SIG-M5 treated with dmso at 0.1 percent for 504 hours (cell line): ENCODE data around the gene RLBP1.
A peak's percentile ranks its signal among the peaks of the same experiment; 100 is the strongest.
"Not testable (repeated sequence)": the region's sequence is repeated elsewhere in the genome, so short reads cannot be mapped to it uniquely, and the experiment has no call there.

Experiments used
- DNase-seq: peaks from one replicate; lab custom pipeline; 2025; ENCODE audit not compliant: unreplicated experiment; lab: John Stamatoyannopoulos, UW

RLBP1 gene

DNA sequence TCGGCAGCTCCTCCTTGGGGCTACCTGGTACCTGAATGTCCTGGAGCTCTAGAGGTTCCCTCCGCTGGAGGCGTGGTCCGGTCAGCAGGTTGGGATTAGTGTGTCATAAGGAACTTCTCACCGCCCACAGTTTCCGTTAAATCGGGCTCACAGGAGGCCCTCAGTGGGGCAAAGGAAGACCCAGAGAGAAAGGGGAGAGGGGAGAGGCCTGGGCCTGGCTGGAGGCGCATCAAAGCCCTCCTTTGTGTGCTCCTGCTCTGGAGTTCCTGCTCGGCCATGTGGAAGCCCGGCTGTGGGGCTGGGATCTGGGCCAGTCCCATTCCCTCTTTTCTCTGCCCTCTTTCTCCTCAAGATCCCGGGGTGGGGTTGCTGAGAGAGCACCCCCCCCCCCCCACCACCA, at the start of gene RLBP1:
TSS of gene RLBP1 (minus strand) at position 37 of the 400 bp plus-strand sequence. CDS start 2,604 bp downstream, outside the sequence.
- no peak for DNase-seq

- not testable (repeated sequence) for DNase-seq
Observed at GRCh38 chr15:89250142-89250541, 28.8 kb upstream of the RLBP1 start.

GRCh38 chr15:89248584-89248983, 27.2 kb upstream of the RLBP1 start:
- no peak for DNase-seq

GRCh38 chr15:89247446-89247845, 26.1 kb upstream of the RLBP1 start:
- DNase-seq, result no peak

DNA sequence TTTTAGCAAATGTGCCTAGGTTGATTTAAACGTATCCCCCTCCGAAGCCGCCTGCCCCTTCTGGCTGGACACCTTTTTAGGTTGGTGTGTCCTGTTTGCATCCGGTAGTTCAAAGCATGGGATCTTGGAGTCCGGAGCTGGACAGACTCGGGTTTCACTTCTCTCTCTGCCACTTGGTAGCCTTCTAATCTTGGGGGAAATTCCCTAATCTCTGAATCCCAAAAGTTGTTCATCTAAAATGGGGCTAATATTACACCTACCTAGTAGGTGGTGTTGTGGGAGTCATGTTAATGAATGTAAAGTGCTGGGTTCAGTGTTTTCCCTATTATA, 23.2 kb upstream of the RLBP1 start:
- DNase-seq, result no peak

DNA sequence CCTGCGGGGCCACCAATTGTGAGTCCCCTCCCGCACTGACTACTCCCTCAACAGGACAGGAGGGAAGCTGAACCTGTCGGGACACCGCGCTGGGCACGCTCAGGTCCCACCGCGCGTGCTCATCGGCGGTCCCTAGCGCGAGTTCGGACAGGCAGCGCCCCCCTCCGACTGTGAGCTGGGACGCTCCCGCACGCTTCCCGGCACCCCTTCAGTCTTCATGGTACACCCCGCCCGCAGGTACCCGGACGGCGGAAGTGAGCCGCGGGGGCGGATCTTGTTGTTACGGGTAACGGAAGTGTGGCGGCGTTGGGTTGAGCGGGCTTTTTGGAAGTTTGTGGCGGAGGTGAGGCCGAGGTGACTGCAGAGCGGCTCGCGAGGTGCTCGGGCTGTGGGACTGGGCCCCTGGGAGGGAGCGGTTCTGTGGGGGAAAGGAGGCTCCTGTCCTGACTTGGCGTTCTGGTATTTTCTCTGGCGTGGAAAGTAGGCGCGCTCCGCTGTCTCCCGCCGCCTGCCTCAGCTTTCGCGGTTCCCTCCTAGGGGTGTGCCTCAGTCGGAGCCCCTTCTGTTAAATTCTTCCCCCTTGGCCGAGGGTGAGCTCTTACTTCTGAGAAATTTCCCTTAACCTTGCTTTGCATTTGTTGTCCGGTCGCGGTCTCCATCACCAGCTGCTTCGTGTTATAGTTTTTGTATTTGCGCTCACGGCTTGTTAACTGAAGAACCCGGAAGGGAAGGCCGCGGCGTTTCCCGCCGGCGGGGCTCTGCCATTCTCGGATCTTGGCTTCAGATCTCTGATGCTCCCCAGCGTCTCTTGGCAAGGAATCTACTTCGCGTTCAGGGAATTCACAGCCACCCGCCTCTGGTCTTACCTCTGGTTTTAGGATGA, 22.6 kb upstream of the RLBP1 start, which contains the start of gene FANCI:
TSS of gene FANCI (plus strand) at position 289 of the 883 bp plus-strand sequence. CDS start 3,669 bp downstream, outside the sequence.
- peak; percentile 92 for DNase-seq

DNA sequence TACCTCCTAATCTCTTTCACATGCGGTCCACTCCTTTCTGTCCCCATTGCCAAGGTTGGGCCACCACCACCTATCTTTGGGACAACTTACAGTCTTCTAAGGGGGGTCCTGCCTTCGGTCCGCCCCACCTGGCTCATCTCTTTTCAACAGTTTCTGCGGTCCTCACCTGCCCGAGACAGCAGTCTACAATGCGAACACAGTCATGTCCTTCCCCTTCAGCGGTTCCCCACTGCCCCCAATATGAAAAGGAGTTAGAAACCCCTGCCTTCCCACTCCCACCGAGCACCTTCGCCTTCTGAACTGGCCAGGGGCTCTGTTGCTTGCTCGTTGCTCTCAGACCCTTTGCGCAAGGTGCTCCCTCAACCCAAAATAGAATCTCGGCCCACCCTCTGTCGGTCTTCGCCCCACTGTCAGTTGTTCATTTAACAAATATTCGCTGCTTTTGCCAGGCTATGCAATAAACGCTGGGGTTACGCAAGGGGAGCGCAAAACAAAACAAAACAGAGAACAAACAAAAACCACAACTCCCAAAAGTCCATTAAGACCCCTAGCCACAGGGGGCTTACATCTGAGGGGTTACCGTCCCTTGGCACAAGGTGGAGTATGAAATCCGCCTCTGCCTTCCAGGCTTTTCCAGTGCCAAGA, 21.8 kb upstream of the RLBP1 start:
- no peak for DNase-seq

- not testable (repeated sequence) for DNase-seq
Observed at GRCh38 chr15:89239883-89240810, 18.8 kb upstream of the RLBP1 start.

GRCh38 chr15:89231832-89232231, 10.5 kb upstream of the RLBP1 start:
- no peak for DNase-seq

- no peak for DNase-seq
Observed at GRCh38 chr15:89230277-89230676, 8.9 kb upstream of the RLBP1 start.

- DNase-seq, result no peak
Observed at GRCh38 chr15:89227425-89227824, 6.0 kb upstream of the RLBP1 start.

- no peak for DNase-seq
Observed at GRCh38 chr15:89226359-89227221, 5.2 kb upstream of the RLBP1 start.

- no peak for DNase-seq
Observed at GRCh38 chr15:89225588-89225987, 4.2 kb upstream of the RLBP1 start.

- no peak for DNase-seq
Observed at GRCh38 chr15:89218531-89218930, 2.8 kb downstream of the RLBP1 start.

DNA sequence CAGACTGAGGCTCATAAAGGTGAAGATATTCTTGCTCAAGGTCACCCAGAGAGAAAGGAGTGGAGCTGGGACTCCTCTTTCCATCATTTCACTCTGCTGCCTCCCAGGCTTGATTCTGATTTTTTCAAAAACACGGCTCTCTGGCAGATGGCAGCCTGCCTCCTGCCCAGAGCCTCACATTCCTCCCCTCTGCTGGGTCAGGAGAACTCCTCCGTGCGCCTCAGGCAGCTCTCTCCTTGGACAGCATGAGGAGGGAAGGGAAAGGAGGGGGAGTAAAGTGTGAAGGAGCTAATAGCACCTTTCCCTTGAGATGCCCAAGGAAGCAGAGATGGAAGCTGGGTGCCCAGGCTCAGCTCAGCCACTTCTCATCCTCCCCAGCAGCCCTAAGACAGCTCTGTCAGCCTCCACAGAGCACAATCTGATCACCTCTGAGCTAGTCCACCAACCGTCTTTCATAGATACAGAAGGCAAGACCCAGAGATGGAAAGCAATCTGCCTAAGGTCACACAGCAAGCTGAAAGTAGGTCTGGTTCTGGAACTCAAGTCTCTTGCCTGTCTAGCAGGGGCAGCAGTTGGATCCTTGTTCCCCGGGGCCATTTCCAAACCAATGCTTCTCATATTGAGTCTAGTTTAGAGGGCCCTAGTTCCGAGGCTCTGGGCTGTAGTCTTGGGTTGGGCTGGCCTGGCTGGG, 3.5 kb downstream of the RLBP1 start:
- DNase-seq, result no peak

- no peak for DNase-seq
Observed at GRCh38 chr15:89217031-89217430, 4.3 kb downstream of the RLBP1 start.

DNA sequence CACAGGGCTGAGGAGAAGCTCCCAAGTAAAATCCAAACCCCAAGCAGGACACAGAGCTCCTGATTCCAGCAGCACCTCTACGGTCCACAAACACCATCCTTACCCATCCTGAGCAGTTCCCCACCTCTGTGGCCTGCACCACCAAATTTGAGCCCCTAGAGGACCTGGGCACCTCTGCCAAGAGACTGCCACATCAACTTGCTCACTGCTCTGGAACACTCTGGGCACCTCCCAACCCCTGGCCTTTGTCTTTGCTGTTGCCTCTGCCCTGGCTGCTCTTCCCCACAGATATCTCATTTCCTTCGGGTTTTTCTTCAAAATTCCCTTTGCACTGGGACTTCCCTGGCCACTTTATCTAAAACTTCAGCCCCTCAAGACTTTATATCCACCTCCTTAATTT, 5.8 kb downstream of the RLBP1 start:
- DNase-seq, result no peak

- peak; percentile 9 for DNase-seq
Observed at GRCh38 chr15:89211678-89212170, 9.7 kb downstream of the RLBP1 start.

- no peak for DNase-seq
Observed at GRCh38 chr15:89209057-89209456, 12.3 kb downstream of the RLBP1 start.

DNA sequence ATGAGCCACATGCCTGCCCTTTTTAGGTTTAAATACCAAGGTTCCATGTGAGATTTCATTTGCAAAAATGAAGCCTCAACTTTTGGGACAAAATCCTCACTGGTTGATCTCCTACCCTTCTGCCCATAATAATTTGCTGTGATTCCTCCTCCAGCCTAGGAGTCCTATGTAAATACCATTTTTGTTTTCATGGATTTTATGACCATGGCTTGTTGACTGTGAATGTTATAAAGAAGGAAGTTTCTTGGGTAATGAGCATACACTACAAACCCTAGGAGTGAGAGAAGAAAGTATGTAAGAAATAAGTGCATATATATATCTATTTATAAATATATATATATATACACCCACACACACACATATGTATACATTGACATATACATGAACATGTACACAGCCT, 13.1 kb downstream of the RLBP1 start:
- no peak for DNase-seq
